ENCODE measurements around the gene SMIM9.
"Not testable (repeated sequence)": the region's sequence is repeated elsewhere in the genome, so short reads cannot be mapped to it uniquely, and the experiment has no call there.

The SMIM9 gene

DNA sequence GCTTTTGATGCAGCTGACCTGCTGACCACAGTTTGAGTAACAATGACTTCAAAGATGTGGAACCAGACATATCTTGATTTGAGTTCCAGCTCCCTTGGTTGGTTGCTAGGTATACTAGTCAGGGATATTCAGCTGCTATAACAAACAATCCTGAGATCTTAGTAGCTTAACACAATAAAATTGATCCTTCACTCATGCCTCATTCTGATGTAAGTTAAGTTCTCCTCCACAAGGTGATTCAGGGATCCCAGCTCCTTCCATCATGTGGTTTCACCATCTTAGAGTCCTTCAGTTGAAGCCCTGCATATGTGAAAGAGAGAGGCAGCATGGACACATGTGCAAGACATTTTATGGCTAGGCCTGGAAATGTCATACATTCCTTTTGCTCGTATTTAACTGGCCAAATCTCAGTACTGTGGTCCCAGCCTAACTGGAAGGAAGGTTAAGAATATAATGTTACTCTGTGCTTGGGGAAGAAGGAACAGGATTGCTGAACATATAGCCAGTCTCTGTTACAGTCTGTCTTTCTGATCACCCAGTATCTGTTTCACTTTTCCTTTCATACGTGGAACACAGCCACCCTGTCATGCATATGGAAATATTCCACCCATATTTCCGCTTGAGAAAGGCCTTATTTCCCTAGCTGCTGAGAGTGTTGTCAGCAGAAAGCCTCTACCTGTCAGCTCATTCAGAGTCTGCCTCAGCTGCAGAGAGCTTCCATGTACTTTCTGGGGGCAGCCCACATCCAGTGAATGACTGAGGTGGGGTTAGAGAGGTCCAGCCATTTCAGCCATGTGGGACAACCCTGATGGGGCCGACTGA is 7.1 kb downstream of the SMIM9 start:
- no peak for DNase-seq
- Histone ChIP-seq H3K27ac (peak overlapping the region; percentile 77), H3K9me3 (ENCODE audit: severe bottlenecking) (no peaks in the 10 kb centered on the region), H3K36me3 (no peaks in the 10 kb centered on the region), H3K4me3 (ENCODE audit: low read depth, low read length) (no peak overlapping the region), H3K27me3 (ENCODE audit: insufficient read depth, low read depth, severe bottlenecking) (no peaks in the 10 kb centered on the region)
- TF ChIP-seq, protein P1, sequence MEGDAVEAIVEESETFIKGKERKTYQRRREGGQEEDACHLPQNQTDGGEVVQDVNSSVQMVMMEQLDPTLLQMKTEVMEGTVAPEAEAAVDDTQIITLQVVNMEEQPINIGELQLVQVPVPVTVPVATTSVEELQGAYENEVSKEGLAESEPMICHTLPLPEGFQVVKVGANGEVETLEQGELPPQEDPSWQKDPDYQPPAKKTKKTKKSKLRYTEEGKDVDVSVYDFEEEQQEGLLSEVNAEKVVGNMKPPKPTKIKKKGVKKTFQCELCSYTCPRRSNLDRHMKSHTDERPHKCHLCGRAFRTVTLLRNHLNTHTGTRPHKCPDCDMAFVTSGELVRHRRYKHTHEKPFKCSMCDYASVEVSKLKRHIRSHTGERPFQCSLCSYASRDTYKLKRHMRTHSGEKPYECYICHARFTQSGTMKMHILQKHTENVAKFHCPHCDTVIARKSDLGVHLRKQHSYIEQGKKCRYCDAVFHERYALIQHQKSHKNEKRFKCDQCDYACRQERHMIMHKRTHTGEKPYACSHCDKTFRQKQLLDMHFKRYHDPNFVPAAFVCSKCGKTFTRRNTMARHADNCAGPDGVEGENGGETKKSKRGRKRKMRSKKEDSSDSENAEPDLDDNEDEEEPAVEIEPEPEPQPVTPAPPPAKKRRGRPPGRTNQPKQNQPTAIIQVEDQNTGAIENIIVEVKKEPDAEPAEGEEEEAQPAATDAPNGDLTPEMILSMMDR (IDR thresholded peaks at IDR 0.05; ENCODE audit: low read depth, low read length) = no peak

DNA sequence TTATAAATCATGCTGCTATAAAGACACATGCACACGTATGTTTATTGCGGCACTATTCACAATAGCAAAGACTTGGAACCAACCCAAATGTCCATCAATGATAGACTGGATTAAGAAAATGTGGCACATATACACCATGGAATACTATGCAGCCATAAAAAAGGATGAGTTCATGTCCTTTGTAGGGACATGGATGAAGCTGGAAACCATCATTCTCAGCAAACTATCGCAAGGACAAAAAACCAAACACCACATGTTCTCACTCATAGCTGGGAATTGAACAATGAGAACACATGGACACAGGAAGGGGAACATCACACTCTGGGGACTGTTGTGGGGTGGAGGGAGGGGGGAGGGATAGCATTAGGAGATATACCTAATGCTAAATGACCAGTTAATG is 8.9 kb downstream of the SMIM9 start:
- not testable (repeated sequence) for DNase-seq; H3K4me3 ChIP-seq (ENCODE audit: low read depth, low read length); H3K27me3 ChIP-seq (ENCODE audit: insufficient read depth, low read depth, severe bottlenecking); H3K36me3 ChIP-seq; H3K9me3 ChIP-seq (ENCODE audit: severe bottlenecking); H3K27ac ChIP-seq

DNA sequence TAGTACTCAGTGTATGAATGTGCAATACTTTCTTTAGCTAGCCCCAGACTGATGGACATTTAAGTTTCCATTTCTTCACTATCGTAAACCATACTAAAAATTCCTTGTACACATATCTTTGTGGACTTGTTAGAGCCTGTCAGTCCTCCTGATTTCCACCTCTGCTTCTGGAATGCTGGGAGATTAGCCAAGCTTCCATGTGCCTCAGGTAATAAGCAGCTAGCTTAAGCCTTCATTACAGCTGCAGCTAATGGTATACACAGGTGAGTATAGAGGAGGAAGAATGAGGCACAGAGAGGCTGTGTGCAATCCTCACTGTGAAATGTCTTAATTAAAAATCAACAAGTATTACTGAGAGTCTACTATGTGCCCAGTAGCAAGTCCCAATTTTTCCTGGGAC is 9.8 kb downstream of the SMIM9 start:
- Histone ChIP-seq H3K9me3 (ENCODE audit: severe bottlenecking) (no peaks in the 10 kb centered on the region), H3K36me3 (no peaks in the 10 kb centered on the region), H3K27me3 (ENCODE audit: insufficient read depth, low read depth, severe bottlenecking) (peaks cover 5% of the 10 kb centered on the region), H3K4me3 (ENCODE audit: low read depth, low read length) (no peak overlapping the region), H3K27ac (no peak overlapping the region)
- TF ChIP-seq, protein P1 (IDR thresholded peaks at IDR 0.05; ENCODE audit: low read depth, low read length) = no peak
- no peak for DNase-seq

DNA sequence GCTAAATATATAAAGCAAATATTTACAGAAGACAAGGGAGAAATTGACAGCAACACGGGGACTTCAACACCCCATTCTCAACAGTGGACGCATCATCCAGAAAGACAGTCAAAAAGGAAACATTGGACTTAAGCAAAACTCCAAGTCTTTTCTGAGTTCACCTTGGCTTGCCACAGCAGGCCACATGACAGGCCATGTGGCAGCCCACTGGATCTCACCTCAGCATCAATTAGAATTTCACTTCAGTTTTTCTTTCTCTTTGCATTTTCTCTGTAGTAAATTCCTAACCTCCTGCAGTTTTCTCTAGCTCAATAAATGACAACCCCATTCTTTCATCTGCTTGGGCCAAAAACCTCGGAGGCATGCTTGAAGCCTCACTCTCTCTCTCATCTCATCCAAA is 12.4 kb downstream of the SMIM9 start:
- no peak overlapping the region for H3K27ac ChIP-seq
- DNase-seq = no peak
- no peaks in the 10 kb centered on the region for H3K36me3 ChIP-seq
- H3K9me3 ChIP-seq (ENCODE audit: severe bottlenecking) = peaks cover 4% of the 10 kb centered on the region
- peaks cover 5% of the 10 kb centered on the region for H3K27me3 ChIP-seq (ENCODE audit: insufficient read depth, low read depth, severe bottlenecking)
- H3K4me3 ChIP-seq (ENCODE audit: low read depth, low read length) = no peak overlapping the region
- TF ChIP-seq, protein P1 (IDR thresholded peaks at IDR 0.05; ENCODE audit: low read depth, low read length) = no peak

GRCh38 chrX:154821523-154821922 is 12.9 kb downstream of the SMIM9 start:
- no peaks in the 10 kb centered on the region for H3K36me3 ChIP-seq
- no peak overlapping the region for H3K4me3 ChIP-seq (ENCODE audit: low read depth, low read length)
- peaks cover 4% of the 10 kb centered on the region for H3K9me3 ChIP-seq (ENCODE audit: severe bottlenecking)
- TF ChIP-seq, protein P1 (IDR thresholded peaks at IDR 0.05; ENCODE audit: low read depth, low read length) = no peak
- no peak overlapping the region for H3K27ac ChIP-seq
- no peak for DNase-seq
- peaks cover 5% of the 10 kb centered on the region for H3K27me3 ChIP-seq (ENCODE audit: insufficient read depth, low read depth, severe bottlenecking)

GRCh38 chrX:154819771-154820341 is 14.6 kb downstream of the SMIM9 start:
- H3K4me3 ChIP-seq (ENCODE audit: low read depth, low read length) = no peak overlapping the region
- no peak for DNase-seq
- no peak overlapping the region for H3K27ac ChIP-seq
- peaks cover 5% of the 10 kb centered on the region for H3K27me3 ChIP-seq (ENCODE audit: insufficient read depth, low read depth, severe bottlenecking)
- TF ChIP-seq, protein P1 (IDR thresholded peaks at IDR 0.05; ENCODE audit: low read depth, low read length) = no peak
- no peaks in the 10 kb centered on the region for H3K36me3 ChIP-seq
- peaks cover 4% of the 10 kb centered on the region for H3K9me3 ChIP-seq (ENCODE audit: severe bottlenecking)
